Mucosa of descending colon (tissue), 3 donors: Measurements from ENCODE around the gene CDK10. TPM values are rescaled to one million over a fixed set of nuclear protein-coding genes. Genes with fewer than 3 reads are reported as not detected.

ENCODE experiments used
- ATAC-seq: fragments of 200-7000 bp; cut with Tn5 transposase; one replicate; pipeline ENCODE4 v1.9.1; 2020; ENCODE audit warnings: mild to moderate bottlenecking, moderate library complexity
- DNase-seq, 3 donors: peaks; one replicate each; pipeline ENCODE4 v3.0.0-alpha.2; 2020
- H3K36me3 ChIP-seq: fragments of 200-600 bp; one replicate; pipeline ENCODE4 v1.8.0; 2021; ENCODE audit warnings: low read depth, mild to moderate bottlenecking
- H3K4me1 ChIP-seq: fragments of 200-600 bp; one replicate; pipeline ENCODE4 v1.8.0; 2021; ENCODE audit warnings: low read depth, mild to moderate bottlenecking
- H3K4me3 ChIP-seq: fragments of 200-600 bp; one replicate; pipeline ENCODE4 v1.8.0; 2021; ENCODE audit warnings: mild to moderate bottlenecking
- H3K9me3 ChIP-seq: fragments of 200-600 bp; one replicate; pipeline ENCODE4 v1.8.0; 2021; ENCODE audit warnings: mild to moderate bottlenecking
- CTCF ChIP-seq: fragments of 200-600 bp; IDR thresholded peaks from one replicate; pipeline ENCODE4 v1.8.0; 2022; ENCODE audit warnings: antibody characterized with exemption, mild to moderate bottlenecking
- intact Hi-C, 2 donors: fragments of 100-400 bp; cut with DNase I in 1 of 2; cut with micrococcal nuclease in 1 of 2; formaldehyde crosslinking; loops; one replicate each; pipeline versions ENCODE4 v1.11.0 to v1.11.1; 2022; cut with DNase I, micrococcal nuclease
- total RNA-seq, 3 donors: library from RNA; stranded (reverse); fragmentation: NEBNext Ultra II Directional in 2 of 3; extraction: Animal tissue kit (Norgen Biotek cat#: 25700) in 2 of 3; gene quantifications; one replicate each; pipeline versions ENCODE4 v1.2.1 to v1.2.4, GENCODE V29; 2021 to 2023
- donor health status: DM: no; HTN: no; CAD: no; lungs with moderate emphysema.
- donor health status: DM: no; HTN: no; CAD: no.
- donor health status: DM: no; HTN: yes; CAD: no.

CDK10 gene
- total RNA-seq, 3 donors from 2014 or later = 90.8 to 163 (median 94.5) TPM

- Histone ChIP-seq H3K36me3 (no peaks in the 10 kb centered on the region), H3K9me3 (no peaks in the 10 kb centered on the region), H3K4me3 (no peak overlapping the region), H3K4me1 (peaks cover 16% of the 10 kb centered on the region)
- ATAC-seq (peak; percentile 71), DNase-seq (peak; percentile 99 to 100 (median 100))
- intact Hi-C loops = loop anchor here in 1 of 2 donors (10.0 kb wide), 1 partner anchor 95 kb away; no protein-coding TSS in a partner anchor
- peak; percentile 84 for TF ChIP-seq CTCF
Measured at GRCh38 chr16:89700100-89700648, 13.7 kb downstream of the CDK10 start.

GRCh38 chr16:89700649-89701424 is 14.3 kb downstream of the CDK10 start:
- peak overlapping the region; percentile 31 for H3K4me3 ChIP-seq
- intact Hi-C loops = loop anchor here in 1 of 2 donors (10.0 kb wide), 1 partner anchor 94 kb away; no protein-coding TSS in a partner anchor
- no peak for TF ChIP-seq CTCF
- ATAC-seq (peak; percentile 63), DNase-seq (peak; percentile 73 to 86 (median 85))
- peaks cover 16% of the 10 kb centered on the region for H3K4me1 ChIP-seq
- H3K9me3 ChIP-seq = no peaks in the 10 kb centered on the region
- no peaks in the 10 kb centered on the region for H3K36me3 ChIP-seq

GRCh38 chr16:89701425-89702406 is 15.2 kb downstream of the CDK10 start, which contains the start of gene SPATA2L:
Gene SPATA2L (minus strand): TSS chr16:89701705. CDS start chr16:89701232, 473 bp downstream.
- Histone ChIP-seq H3K4me1 (peaks cover 16% of the 10 kb centered on the region), H3K36me3 (no peaks in the 10 kb centered on the region), H3K9me3 (no peaks in the 10 kb centered on the region), H3K4me3 (peak within 1 kb of the TSS; percentile 31)
- no peak for TF ChIP-seq CTCF
- ATAC-seq (peak; percentile 80), DNase-seq (peak; percentile 96 to 99 (median 98))
- intact Hi-C loops = loop anchor here in 1 of 2 donors (10.0 kb wide), 1 partner anchor 93 kb away; no protein-coding TSS in a partner anchor

- H3K4me3 ChIP-seq = no peak overlapping the region
- intact Hi-C loops = loop anchor here in 1 of 2 donors (10.0 kb wide), 1 partner anchor 91 kb away; no protein-coding TSS in a partner anchor
- no peak for DNase-seq
- H3K36me3 ChIP-seq = no peaks in the 10 kb centered on the region
- no peak for TF ChIP-seq CTCF
- no peak for ATAC-seq
- peaks cover 22% of the 10 kb centered on the region for H3K4me1 ChIP-seq
- no peaks in the 10 kb centered on the region for H3K9me3 ChIP-seq
Measured at GRCh38 chr16:89704281-89704680, 17.8 kb downstream of the CDK10 start.

- no peaks in the 10 kb centered on the region for H3K9me3 ChIP-seq
- DNase-seq (peak in 1 of 3 donors; percentile 52), ATAC-seq (no peak)
- H3K4me3 ChIP-seq = no peak overlapping the region
- H3K4me1 ChIP-seq = peaks cover 17% of the 10 kb centered on the region
- no peaks in the 10 kb centered on the region for H3K36me3 ChIP-seq
- TF ChIP-seq CTCF = no peak
- intact Hi-C loops = loop anchor here in 1 of 2 donors (10.0 kb wide), 1 partner anchor 90 kb away; no protein-coding TSS in a partner anchor
Measured at GRCh38 chr16:89705006-89705405, 18.5 kb downstream of the CDK10 start.
